ENCODE data around the gene IL12B.
"Not testable (repeated sequence)": the region's sequence is repeated elsewhere in the genome, so short reads cannot be mapped to it uniquely, and the experiment has no call there.

IL12B gene

GRCh38 chr5:159330131-159330800 lies at the start of gene IL12B:
Gene IL12B (minus strand): TSS chr5:159330487. CDS start chr5:159326782, 3,705 bp downstream.
- no peak for DNase-seq (ENCODE audit: low spot score)

GRCh38 chr5:159377653-159378052 lies 47.4 kb upstream of the IL12B start:
- no peak for DNase-seq (ENCODE audit: low spot score)

GRCh38 chr5:159367866-159368265 lies 37.6 kb upstream of the IL12B start:
- DNase-seq (ENCODE audit: low spot score), result not testable (repeated sequence)

- DNase-seq (ENCODE audit: low spot score), result not testable (repeated sequence)
Observed at GRCh38 chr5:159366776-159367175, 36.5 kb upstream of the IL12B start.

- DNase-seq (ENCODE audit: low spot score), result no peak
Observed at GRCh38 chr5:159362220-159362619, 31.9 kb upstream of the IL12B start.

- not testable (repeated sequence) for DNase-seq (ENCODE audit: low spot score)
Observed at GRCh38 chr5:159359871-159360270, 29.6 kb upstream of the IL12B start.

- DNase-seq (ENCODE audit: low spot score), result no peak
Observed at GRCh38 chr5:159359408-159359807, 29.1 kb upstream of the IL12B start.

- DNase-seq (ENCODE audit: low spot score), result no peak
Observed at GRCh38 chr5:159353661-159354252, 23.5 kb upstream of the IL12B start.

GRCh38 chr5:159350644-159351043 lies 20.4 kb upstream of the IL12B start:
- DNase-seq (ENCODE audit: low spot score), result not testable (repeated sequence)

- peak; percentile 76 for DNase-seq (ENCODE audit: low spot score)
Observed at GRCh38 chr5:159350216-159350615, 19.9 kb upstream of the IL12B start.

GRCh38 chr5:159345861-159346260 lies 15.6 kb upstream of the IL12B start:
- no peak for DNase-seq (ENCODE audit: low spot score)

GRCh38 chr5:159345336-159345735 lies 15.0 kb upstream of the IL12B start:
- DNase-seq (ENCODE audit: low spot score), result no peak

- peak; percentile 66 for DNase-seq (ENCODE audit: low spot score)
Observed at GRCh38 chr5:159343295-159344094, 13.2 kb upstream of the IL12B start.

- DNase-seq (ENCODE audit: low spot score), result no peak
Observed at GRCh38 chr5:159342840-159343239, 12.6 kb upstream of the IL12B start.

- peak; percentile 44 for DNase-seq (ENCODE audit: low spot score)
Observed at GRCh38 chr5:159341906-159342310, 11.6 kb upstream of the IL12B start.

- no peak for DNase-seq (ENCODE audit: low spot score)
Observed at GRCh38 chr5:159341145-159341544, 10.9 kb upstream of the IL12B start.

GRCh38 chr5:159340511-159340910 lies 10.2 kb upstream of the IL12B start:
- no peak for DNase-seq (ENCODE audit: low spot score)

- no peak for DNase-seq (ENCODE audit: low spot score)
Observed at GRCh38 chr5:159339460-159339859, 9.2 kb upstream of the IL12B start.

- no peak for DNase-seq (ENCODE audit: low spot score)
Observed at GRCh38 chr5:159338118-159338517, 7.8 kb upstream of the IL12B start.

GRCh38 chr5:159337016-159337955 lies 7.0 kb upstream of the IL12B start:
- no peak for DNase-seq (ENCODE audit: low spot score)

- DNase-seq (ENCODE audit: low spot score), result no peak
Observed at GRCh38 chr5:159336586-159336985, 6.3 kb upstream of the IL12B start.

- no peak for DNase-seq (ENCODE audit: low spot score)
Observed at GRCh38 chr5:159333545-159333925, 3.2 kb upstream of the IL12B start.

All from NAMALWA (cell line).